Activated T-cell treated with anti-CD3 and anti-CD28 coated beads for 4 hours (primary cell): ENCODE data around the gene DGCR8.

ENCODE experiments used
- DNase-seq: peaks from one replicate; pipeline ENCODE4 v3.0.0-alpha.2; 2020

The DGCR8 gene

DNA sequence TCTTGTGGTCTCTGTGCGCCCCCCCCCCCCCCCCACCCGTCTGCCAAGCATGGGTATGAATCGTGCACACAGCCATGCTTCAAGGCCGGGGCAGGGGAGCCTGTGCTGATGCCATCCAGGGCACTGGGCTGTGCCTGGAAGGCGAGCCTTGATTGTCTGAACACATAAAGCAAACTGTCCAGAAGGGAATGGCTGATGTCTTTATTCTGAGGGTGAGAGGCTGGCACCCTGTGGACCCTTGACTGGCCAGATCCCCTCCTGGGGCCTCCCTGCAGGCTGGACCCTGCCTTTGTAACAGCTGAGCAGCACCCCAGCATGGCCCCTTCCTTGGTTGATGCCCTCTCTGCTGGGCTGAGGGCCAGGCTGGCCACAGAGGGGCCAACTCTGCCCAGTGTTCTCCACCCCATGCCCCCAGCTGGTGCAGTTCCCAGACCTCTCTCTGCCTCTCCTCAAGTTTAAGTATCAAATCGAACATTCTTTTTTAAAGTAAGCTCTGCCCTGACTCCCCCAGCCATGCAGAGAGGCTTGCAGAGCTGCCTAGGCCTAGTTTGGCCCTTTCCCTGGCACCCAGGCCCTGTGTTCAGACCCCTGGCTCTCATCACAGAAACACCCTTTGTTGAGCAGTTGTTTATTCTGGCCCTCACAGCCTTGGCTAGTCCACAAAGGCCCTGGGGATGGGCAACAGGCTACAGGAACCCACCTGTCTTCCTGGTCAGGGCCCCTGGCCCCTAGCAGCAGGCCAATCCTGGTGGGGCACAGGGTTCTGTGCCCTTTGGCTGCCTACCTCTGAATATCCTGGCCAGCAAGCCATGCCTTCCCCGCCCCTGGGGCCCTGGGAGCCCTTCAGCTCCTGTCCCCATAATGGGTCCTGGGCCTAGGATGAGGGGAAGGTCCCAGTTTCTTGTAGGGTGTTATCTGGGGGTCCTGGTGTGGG lies 31.9 kb downstream of the DGCR8 start:
- no peak for DNase-seq

- DNase-seq = no peak
These were observed 32.8 kb downstream of the DGCR8 start for GRCh38 chr22:20112623-20113511.

DNA sequence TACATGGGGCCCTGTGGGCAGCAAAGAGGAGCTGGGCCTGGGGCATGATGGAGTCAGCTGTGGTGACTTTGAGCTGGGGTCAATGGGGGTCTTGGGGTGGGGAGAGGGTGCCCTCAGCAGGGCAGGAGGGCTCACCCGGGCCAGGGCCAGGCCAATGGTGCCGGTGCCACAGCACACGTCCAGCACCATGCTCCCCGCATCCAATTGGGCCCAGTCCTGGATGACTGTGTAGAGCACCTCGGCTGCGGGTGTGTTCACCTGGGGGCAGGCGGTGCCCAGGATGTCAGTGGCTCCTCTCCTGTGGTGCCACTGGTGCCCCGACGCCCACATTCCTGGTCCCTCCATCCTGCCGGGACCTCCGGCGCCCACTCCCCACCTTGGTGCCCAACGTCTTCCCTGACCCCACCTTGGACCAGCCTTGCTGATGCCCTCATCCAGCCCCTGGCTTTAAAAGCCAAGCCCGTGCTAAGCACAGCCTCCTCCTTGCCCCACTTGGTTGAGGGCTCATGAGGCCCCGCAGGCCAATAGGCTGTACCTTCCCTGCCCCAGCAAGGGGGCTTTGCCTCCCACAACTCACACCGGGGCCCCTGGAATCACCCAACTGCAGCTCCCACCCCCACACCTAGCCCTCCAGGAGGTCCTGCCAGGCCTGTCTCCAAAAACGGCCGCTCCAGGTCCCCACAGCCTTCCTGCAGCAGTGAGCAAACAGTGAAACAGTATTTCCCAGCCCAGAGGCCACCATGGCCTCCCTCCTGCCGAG lies 33.7 kb downstream of the DGCR8 start:
- DNase-seq = no peak

DNA sequence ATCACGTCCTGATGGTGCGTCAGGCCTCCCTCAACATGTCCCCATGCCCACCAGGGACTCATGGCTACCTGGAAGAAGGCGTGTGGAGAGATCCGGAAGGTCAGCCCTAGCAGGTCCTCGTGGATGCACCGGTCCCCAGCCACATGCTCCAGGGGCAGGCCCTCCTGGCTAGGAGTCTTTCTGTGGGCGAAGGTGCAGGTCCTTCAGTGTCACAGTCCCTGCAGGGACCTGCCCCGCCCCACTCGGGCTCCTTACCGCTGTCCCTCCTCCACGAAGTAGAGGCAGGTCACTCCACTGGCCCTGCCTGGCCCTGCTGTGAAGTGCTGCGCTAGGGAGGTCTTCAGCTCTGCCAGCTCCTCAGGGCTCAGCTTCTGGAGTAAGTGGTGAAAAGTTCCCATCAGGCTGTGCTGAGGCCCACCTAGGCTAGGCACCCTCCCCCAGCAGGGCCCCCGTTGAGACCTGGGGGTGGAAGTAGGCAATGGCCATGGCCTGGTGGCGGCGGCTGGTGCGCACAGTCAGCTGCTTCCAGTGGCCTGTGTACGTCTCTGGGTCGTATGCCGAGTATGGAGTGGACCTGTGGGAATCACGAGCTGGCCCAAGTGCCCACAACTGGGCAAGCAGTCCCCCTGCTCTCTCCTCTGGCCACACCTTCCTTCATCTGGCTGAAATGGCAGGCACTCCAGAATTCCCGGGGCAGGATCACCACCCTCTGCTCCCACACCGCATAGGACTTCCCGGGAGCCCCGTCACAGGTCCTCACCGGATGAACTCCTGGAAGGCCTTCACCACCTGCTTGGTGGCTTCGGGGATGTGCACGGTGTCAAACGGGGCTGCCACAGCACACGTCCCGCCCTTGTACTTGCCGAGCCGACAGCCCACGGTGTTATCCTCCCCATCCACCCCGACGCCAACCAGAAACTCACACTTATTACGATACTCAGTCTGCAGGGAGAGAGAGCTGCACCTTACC lies 34.8 kb downstream of the DGCR8 start:
- no peak for DNase-seq

DNA sequence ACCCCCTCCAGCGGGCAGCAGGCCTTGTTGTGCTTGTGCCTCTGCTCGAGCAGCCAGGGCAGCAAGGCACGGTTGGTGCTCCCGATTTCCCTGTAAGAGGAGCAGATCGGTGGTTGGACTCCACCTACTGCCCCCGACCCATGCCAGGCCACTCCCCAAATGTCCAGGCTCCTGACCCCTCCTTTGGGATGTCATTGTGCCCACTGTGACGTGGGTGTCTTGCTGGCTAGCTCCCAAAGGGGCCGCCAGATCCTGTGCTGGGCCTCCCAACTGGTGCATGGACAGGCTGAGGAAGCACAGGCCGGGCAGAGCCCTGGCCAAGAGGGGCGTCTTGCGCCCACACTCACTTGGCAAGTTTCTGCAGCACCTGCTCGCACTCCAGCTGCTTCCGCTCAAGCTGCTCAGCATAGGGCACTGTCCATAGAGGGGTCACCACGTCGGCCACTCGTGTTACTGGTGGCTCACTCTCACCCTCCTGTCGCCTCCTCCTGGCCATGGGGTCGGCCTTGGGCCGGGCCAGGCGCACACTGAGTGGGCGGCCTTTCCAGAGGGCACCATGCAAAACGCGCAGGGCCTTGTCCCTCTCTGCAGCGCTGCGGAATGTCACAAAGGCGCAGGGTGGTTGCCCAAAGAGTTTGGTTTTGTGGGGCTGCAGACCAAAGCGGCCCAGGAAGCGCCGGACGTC lies 35.8 kb downstream of the DGCR8 start, which contains the start of gene RANBP1:
RANBP1 (plus strand) TSS at position 414 of the 685 bp plus-strand sequence; CDS start at position 495, 81 bp downstream.
- no peak for DNase-seq

DNA sequence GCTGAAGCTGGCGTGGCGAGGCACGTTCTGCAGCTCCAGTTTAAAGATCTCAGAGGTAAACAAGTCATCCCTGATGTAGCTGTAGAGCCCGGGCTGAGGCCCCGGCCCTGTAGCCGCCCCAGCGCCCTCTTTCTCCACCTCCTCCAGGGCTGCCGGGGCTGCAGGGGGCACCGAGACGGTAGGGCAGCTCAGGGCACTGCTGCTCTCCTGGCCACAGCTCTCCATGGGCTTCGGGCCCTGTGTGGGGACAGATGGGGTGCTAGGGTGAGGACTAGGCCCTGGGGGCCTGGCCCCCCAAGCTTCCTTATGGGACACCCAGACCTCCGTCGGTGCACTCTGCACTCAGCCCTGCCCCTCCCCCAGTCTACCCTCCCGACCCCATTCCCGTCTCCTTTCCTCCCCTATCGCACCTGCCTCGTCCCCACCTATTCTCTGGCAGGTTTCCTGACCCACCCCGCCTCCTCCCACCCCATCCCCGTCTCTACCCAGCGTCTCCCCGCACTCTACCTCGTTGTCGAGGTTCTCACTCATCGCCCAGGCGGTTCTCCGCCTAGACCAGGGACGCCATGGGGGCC lies 36.4 kb downstream of the DGCR8 start:
- DNase-seq = no peak

DNA sequence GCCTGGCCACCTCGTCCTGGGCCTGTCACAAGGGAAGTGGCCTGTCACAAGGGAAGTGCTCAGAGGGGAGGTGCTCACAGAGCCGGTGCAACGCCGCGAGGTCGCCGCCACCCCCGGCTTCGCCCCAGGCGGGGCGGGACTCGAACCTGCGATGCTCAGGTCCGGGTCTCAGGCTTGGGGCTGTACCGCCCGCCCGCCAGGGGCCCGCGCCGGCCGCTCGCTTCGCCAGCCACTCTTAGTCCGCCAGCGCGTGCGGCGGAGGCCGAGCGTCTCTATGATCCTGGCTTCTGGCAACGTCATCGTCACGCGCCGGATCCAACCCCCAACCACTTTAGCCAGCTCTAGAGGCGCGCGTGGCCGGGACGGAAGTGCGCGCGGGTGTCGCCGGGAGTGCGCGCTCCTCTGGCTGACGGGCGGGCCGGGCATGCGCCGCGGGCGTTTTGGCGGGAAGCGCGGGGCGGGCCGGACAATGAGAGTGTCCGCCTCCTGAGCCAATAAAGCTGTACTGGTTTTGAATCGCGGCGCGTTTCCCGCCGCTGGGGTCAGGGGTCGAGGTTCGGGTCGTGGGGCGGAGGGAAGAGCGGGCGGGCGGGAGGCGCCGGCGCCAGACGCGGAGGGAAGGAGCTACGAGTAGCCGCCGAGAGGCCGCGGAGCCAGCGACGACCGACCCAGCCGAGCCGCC lies 37.1 kb downstream of the DGCR8 start, which contains the start of gene TRMT2A:
TRMT2A (minus strand) TSS at position 276 of the 682 bp plus-strand sequence. CDS start 320 bp downstream, outside the sequence.
- peak; percentile 94 for DNase-seq

- peak; percentile 70 for DNase-seq
These were observed 37.7 kb downstream of the DGCR8 start for GRCh38 chr22:20117633-20118299.

GRCh38 chr22:20118300-20119020 lies 38.4 kb downstream of the DGCR8 start:
- no peak for DNase-seq

- no peak for DNase-seq
These were observed 41.9 kb downstream of the DGCR8 start for GRCh38 chr22:20121856-20122415.

DNA sequence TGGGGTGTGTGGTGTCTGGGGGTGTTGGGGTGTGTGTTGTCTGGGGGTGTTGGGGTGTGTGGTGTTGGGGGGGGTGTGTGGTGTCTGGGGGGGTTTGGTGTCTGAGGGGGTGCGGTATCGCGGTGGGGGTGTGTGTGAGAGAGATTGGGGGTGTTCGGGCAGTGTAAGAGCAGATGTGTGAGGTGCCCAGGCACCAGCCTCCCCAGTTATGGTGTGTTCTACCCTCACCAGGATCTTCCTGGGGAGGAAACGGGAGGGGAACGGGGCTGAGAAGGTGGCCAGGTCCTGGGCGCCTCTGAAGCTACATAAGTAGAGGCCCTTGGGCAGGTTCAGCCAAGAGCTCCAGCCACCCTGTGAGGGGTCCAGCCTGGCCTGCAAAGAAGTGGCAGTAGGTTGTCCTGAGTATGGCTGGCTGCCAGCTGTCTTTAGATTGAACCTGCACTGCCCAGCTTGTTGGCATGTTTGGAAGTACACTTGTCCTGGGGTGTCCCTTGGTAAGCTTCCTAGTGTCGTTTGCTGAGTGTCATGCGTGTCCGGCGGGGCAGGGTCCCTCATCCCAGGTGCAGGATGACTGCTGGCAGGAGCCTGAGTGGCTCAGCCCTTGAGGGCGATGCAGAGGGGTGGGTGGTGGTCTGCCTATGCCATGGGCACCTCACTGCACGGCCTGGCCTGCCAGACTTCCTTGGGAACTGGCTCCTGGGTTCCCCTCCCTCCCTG lies 43.5 kb downstream of the DGCR8 start:
- no peak for DNase-seq

- no peak for DNase-seq
These were observed 44.2 kb downstream of the DGCR8 start for GRCh38 chr22:20124083-20124787.

GRCh38 chr22:20125201-20126174 lies 45.4 kb downstream of the DGCR8 start:
- no peak for DNase-seq

DNA sequence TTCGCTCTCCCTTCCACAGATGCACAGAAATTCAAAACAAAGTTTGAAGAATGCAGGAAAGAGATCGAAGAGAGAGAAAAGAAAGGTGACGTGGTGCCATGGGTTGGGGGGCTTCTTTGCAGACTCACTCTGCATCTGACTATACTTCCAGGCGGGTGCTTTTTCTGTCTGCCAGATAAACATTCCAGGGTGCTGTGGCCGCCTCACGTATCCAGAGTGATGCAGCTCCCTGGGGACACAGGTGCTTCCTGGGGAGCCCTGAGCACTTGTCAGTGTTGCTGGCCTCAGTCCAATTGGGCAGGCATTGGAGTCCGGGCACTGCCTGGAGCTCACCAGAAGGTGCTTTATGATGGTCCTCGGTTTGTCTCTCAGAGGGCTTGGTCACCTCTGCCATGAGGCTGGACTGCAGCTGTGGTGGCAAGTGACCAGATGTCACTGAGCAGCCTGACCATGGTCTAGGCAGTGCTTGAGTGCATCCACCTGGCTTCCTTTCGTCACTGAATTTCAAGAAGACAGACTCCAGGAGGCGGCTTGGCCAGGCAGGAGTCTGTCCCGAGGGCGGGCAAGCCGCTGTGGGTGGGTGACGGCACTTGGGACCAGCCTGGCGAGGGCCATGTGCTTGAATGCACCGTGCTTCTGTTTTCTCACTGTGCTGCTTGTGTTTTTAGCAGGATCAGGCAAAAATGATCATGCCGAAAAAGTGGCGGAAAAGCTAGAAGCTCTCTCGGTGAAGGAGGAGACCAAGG lies 46.4 kb downstream of the DGCR8 start:
- DNase-seq = no peak
